GM21737 (cell line): Measurements from ENCODE around the gene TRPM5.

Experiments used
- ATAC-seq: cut with Tn5 transposase; IDR thresholded peaks from one replicate; pipeline ENCODE4 v1.9.1; 2021; ENCODE audit warnings: mild to moderate bottlenecking, moderate library complexity; ENCODE audit not compliant: unreplicated experiment

Gene TRPM5

DNA sequence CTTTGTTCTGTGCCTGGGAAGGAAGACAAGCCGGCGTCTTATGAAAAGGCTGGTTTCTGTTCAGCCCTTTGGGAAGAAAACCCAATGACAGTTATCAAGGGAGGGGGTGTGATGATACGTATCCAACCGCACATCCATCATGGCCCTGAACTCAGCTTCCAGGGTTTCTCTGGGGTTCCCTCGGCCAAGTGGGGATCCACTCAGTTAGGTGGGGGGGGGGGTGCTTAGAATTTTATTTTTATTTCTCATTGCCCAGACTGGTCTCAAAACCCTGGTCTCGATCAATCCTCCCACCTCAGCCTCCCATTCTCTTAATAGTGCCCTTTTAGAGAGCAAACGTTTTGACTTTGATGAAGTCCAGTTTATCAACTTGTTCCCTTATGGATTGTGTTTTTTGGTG lies 26.2 kb upstream of the TRPM5 start:
- ATAC-seq = no peak

DNA sequence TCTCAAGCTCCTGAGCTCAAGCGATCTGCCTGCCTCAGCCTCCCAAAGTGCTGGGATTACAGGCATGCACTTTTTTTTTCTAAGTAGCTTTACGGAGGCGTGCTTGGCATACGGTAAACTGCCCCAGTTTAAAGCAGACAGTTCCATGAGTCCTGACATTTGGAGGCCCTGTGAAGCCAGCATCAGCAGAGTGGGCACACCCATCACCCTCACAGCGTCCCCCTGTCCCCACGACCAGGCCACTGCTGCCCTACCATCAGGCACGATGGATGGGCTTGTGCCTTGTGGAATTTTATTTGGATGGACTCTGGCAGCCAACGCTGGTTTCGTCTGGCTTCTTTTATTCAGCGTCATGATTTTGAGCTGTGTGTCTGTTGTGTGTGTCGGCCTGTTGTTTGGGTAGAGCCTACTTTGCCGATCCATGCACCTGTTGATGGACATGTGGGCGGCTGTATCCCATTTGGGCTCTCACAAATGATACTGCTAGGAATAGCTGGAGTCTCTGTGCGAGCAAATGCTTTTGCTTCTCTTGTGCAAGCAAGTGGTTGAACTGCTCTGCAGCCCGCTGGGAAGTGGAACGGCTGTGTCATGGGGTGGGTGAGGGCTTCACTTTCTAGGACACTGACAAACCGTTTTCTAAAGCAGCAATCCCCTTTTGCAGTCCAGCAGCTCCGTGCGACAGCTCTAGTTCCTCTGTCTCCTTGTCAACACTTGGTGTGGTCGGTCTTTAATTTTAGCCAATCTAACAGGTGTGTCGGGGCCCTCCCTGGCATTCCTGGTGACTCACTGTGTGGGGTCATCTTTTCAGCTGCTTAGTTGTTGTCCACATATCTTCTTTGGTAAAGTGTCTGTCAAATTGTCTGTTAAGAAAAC lies 24.3 kb upstream of the TRPM5 start:
- no peak for ATAC-seq

- ATAC-seq = no peak
Observed at GRCh38 chr11:2467695-2468055, 23.4 kb upstream of the TRPM5 start.

DNA sequence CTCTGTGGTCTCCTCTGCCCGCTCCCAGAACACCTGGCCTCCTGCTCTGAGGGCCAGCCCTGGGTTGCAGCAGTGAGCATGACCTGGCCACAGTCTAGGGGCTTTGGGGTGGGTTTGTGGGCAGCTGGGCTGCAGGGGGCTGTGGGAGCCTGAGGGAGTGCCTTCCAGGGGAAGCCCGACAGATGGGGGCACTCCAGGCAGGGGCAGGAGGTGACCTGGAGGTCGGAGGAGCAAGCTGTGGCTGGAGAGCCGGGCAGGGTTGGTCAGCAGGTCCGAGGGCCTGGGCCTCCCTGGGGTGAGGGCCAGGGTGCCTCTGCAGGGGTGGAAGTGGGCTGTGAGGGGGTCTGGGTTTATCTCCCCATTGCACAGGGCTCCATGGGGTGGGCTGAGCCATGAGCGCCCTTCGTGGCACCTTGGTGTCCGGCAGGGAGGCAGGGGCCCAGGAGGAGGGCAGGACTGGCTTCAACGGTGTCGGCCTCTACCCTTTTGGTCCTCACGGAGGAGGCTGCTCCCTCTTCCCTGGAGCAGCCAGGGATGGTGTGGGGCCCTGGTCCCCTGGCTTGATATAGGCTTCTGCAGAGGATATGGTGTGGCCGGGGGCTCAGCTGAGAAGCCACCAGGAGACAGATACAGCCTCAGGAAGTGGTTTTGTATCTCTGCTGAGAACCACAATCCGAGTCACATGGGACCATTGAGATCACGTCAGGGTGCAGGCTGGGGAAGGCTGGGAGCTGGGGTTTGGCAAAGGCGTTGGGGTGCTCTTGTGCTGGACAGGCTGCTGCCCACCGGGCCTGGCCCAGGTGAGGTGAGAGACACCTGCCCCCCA lies 22.8 kb upstream of the TRPM5 start:
- peak; percentile 70 for ATAC-seq

DNA sequence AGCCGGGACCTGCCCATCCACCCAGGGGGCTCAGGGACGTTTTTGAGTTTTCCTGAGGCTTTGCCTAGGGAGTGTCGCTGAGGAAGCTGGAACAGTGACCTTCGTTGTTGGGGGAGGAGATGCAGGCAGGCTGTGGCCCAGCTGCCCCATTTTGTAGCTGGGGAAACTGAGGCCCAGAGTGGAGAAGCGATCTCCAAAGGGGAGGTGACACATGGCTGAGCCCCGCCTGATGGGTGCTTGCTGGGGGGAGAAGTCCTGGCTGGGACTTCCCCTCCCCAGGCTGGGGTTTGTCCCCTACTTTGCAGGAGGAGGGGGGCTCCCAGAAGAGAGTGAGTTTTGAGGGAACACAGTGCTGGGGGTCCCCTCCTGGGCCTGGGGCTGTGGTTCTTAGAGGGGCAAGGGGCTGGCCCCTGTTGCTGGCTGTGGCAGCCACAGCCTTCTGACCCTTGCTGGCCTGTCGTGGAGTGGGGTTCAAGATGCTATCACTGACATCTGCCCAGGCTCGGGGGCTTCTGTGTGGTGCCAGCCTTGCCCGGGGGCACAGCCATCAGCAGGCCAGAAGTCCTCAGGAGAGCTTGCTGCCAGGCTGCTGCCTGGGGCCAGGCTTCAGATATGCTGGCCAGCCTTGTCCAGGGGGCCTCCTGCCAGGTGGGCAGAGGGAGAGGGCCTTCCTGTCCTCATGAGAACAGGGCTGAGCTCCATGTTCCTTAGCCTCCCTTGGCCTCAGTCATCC lies 21.9 kb upstream of the TRPM5 start:
- ATAC-seq = no peak

DNA sequence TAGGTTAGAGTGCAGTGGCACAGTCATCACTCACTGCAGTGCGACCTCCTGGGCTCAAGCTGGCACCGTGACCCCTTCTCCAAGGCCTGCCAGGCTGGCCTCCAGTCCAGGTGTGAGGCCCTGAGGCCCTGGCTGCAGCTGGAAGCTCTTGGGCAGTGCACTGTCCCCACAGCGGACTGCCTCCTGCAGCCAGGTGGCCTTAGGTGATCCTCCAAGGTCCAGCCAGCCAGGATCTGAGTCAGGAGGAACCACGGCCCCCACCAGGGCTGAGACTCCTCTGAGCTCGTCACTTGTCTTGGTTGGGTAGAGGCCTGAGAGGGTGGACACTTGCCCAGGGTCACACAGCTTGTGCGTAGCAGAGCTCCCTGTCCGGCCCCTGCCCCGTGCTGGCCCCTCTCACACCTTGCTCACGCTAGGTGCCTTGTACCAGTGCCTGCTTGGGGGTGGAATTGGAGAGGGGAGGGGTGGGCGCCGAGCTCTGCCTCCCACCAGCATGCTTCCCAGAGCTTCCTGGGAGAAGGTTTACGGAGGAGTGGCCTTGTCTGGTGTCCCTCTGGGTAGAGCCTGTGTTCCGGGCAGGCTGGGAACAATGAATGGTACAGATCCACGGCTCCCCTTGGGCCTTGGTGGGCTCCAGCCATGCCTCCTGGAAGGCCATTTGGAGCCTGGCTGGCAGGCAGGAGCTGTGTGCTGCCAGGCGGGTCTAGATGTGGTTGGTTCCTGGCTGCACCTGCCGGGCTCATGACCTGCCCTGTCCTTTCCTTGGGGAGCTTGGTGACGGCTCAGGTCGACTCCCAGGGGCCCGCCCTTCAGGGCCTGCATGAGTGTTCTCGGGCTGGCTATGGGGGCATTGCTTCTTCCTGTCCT lies 21.1 kb upstream of the TRPM5 start:
- no peak for ATAC-seq

DNA sequence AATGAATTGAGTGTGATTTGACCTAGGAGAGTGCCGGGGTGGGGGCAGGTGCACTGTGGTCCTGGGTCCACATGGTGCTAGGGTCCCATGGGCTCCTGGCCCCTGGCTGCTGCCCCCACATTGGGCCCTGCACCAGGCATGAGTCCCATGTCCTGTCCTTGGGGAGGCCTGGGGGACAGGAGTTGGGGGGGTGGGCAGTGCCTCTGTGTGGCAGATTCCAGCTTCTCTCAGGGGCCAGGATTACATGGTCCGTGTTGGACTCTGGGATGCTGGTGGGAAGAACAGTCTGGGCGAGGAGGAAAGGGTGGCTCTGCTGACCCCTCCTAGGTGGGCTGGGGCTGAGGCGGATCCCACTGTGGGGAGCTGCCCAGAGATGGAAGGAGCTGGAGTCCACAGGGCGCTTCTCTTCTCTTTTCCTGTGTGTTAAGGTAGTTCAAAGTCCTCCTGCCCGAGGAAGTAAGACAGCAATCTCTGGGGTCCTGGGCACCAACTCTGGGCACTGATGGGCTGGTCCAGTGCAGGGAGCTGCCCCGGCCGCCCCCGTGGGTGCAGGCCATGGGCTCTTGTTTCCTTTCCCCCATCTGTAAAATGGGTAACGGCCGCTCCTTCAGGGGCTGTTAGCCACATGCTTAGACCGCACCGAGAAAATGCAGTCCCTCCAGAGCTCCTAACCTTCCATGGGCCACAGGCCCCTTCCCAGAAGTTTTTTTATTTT lies 20.3 kb upstream of the TRPM5 start:
- ATAC-seq = no peak

- ATAC-seq = no peak
Observed at GRCh38 chr11:2463766-2464277, 19.5 kb upstream of the TRPM5 start.

GRCh38 chr11:2462986-2463765 lies 18.9 kb upstream of the TRPM5 start:
- ATAC-seq = no peak

DNA sequence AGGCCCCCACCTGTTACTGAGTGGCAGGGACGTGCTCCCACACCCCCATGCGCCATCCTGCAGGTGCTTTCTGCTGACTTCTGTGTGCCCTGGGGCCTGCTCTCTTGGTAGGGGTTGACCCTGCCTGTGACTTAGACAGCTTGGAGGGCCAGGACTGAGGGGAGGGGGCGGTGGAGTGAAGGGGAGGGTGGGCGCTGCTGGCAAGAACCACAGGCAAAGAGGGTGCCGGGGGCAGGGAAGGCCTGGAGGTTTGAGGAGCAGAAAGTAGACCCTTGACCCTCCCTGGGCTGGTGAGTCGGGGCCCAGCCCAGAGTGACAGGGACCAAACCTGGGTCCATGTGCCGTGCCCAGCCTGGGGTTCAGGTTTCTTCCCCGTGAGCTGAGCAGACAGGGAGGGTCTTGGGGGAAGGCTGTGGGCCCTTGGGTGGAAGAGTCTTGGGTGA lies 18.2 kb upstream of the TRPM5 start:
- no peak for ATAC-seq

DNA sequence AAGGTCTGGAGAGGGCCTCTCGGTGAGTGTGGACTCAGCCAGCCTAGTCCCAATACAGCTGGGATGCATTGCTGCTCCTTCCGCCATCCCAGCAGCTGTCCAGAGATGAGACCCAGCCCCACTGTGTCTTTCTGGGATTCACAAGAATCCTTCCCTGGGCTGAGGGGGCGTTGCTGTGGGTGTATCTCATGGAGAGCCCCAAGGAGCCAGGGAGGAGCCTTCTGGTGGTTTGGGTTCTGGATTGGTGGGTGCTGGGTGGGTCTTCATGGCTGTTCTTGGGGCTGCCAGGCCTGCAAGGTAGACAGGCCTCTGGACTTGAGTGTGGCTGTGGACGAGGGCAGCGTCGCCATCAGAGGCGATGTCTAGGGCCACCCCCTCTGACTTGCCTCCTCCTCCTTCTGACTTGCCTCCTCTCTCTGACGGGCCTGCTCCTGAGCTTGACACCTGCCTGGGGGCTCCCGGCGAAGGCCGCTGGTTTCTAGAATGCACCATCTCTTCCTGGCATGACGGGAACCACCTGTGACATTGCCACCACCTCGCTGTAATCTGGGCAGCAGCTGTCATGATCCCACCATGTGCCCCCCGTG lies 17.7 kb upstream of the TRPM5 start:
- ATAC-seq = no peak

GRCh38 chr11:2461253-2461955 lies 17.1 kb upstream of the TRPM5 start:
- ATAC-seq = no peak

DNA sequence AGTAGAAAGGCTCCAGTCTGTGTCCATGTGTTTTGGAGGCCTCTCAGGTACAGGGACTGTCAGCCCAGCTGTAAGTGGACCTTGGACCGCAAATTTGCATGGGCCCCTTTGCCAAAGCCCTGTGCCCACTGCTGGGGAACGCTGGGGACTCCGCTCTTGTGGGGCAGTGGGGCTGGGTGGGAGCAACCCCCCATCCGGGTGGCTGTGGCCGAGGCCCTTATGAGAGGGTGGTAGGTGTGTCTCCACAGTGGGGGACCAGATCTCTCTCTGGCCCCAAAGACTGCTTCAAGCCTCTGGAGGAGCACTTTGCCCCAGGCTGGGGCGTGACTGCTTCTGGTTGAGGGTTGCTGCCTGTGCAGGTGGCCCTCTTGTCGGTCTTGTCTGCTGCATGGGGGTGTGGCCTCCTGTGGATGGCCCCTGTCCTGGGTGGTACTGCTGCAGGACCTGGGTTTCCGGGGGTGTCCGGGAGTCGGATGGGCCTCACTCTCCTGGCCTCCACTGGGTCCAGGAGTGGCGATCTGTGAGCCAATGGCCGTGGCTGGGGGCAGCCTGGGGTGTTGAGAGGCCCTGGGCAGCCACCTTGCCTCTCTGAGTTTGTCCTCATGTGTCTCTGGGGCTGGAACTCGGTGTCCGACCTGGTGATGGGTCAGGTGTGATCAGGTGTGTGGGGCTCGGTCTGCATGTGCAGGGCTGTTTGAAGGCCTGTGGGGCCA lies 16.4 kb upstream of the TRPM5 start:
- no peak for ATAC-seq

GRCh38 chr11:2459796-2460531 lies 15.7 kb upstream of the TRPM5 start:
- ATAC-seq = no peak

- ATAC-seq = no peak
Observed at GRCh38 chr11:2459016-2459725, 14.9 kb upstream of the TRPM5 start.

GRCh38 chr11:2458321-2458720 lies 14.0 kb upstream of the TRPM5 start:
- ATAC-seq = no peak
